ENCODE data around the gene EEF1A2.

Gene EEF1A2

GRCh38 chr20:63503524-63503923 is 4.6 kb upstream of the EEF1A2 start:
- H3K4me3 ChIP-seq (replicated peaks; ENCODE audit: low read depth, low read length) = no peak overlapping the region
- no peak for DNase-seq (ENCODE audit: low read depth)
- no peak for TF ChIP-seq CTCF (IDR thresholded peaks at IDR 0.05; ENCODE audit: low read length, missing control alignments)

GRCh38 chr20:63502671-63503172 is 3.8 kb upstream of the EEF1A2 start:
- TF ChIP-seq CTCF (IDR thresholded peaks at IDR 0.05; ENCODE audit: low read length, missing control alignments) = no peak
- no peak for DNase-seq (ENCODE audit: low read depth)

DNA sequence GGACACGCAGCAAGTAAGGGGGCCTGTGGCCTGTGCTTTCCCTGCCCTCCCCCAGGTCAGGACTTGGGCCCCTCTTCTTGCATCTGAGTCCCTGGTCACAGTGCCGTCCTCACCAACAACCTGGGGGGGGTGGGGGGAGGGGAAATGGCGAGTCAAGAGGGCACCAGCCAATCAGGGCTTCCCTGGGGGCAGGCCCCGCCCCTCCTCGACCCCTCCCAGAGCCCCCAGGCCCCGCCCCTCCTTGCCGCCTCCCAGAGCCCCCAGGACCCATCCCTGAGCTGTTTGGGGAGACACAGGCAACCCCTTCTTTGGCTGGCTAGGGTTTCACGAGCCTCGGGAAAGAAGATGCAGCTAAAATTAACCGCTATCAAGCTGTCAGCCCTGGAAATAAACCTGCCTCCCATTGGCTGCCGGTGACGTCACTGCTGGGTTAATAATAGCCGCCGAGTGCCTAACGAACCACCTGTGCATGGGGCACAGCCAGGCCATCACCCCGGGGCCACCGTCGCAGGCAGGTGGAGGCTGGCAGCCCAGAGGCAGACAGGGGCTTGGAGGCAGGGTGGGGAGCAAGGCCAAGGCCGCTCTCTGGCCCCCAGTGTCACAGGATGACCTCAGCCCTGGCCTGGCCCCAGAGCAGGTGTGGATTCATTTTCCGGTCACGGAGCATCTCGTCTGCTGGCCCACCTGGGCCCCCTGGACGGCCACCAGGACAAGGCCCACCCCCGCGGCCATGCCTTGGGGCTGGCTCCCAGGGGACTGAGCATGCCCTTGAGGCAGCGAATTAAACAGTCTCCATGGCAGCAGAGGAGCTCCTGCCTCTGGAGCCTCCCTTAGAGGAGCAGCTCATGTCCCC is 3.2 kb upstream of the EEF1A2 start:
- no peak overlapping the region for H3K4me3 ChIP-seq (replicated peaks; ENCODE audit: low read depth, low read length)
- DNase-seq (ENCODE audit: low read depth) = no peak
- TF ChIP-seq CTCF (IDR thresholded peaks at IDR 0.05; ENCODE audit: low read length, missing control alignments) = no peak

More at GRCh38 chr20:63502671-63503172, 3.8 kb upstream of the EEF1A2 start:
- no peak overlapping the region for H3K4me3 ChIP-seq (replicated peaks; ENCODE audit: low read depth, low read length)

DNA sequence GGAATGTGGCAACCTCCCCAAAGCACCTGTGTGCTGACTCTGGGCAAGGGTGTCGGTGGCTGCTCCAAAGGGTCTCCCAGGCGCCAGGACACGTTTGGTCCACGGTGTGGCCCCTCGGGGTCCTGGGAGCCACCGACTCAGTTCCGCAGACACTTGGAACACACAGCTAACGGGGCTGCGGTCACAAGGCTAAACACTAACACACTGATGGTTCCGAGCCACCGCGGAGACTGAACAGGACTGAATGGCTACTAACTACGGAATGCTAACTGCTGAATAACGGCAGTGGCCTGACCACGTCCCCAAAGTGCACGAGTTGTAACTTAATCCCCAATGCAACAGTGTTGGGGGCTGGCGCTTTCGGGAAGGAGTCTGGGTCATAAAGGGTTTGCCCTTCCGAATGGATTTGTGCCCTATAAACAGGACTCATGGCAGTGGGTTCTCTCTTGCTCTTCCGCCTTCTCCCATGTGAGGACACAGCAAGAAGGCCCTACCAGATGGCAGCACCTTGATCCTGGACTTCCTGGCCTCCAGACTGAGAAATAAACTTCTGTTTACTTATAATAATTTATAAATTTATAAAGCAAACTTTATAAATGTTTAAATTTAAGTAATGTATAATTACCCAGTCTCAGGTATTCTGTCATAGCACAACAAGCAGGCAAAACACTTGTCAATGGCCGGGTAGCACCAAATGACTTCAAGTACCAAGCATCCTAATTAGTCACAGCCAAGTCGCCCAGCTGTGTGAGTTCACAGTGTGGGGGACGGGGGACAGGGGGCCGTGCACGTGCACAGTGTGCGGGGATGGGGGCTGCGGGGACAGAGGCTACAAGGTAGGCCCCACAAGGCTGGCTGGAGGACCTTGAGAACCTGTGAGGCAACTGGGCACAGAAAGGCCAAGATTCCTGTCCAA is 2.3 kb upstream of the EEF1A2 start:
- no peak for DNase-seq (ENCODE audit: low read depth)
- no peak for TF ChIP-seq CTCF (IDR thresholded peaks at IDR 0.05; ENCODE audit: low read length, missing control alignments)
- no peak overlapping the region for H3K4me3 ChIP-seq (replicated peaks; ENCODE audit: low read depth, low read length)

- no peak for TF ChIP-seq CTCF (IDR thresholded peaks at IDR 0.05; ENCODE audit: low read length, missing control alignments)
- H3K4me3 ChIP-seq (replicated peaks; ENCODE audit: low read depth, low read length) = no peak overlapping the region
- DNase-seq (ENCODE audit: low read depth) = no peak
Measured at GRCh38 chr20:63500151-63500901, 1.4 kb upstream of the EEF1A2 start.

DNA sequence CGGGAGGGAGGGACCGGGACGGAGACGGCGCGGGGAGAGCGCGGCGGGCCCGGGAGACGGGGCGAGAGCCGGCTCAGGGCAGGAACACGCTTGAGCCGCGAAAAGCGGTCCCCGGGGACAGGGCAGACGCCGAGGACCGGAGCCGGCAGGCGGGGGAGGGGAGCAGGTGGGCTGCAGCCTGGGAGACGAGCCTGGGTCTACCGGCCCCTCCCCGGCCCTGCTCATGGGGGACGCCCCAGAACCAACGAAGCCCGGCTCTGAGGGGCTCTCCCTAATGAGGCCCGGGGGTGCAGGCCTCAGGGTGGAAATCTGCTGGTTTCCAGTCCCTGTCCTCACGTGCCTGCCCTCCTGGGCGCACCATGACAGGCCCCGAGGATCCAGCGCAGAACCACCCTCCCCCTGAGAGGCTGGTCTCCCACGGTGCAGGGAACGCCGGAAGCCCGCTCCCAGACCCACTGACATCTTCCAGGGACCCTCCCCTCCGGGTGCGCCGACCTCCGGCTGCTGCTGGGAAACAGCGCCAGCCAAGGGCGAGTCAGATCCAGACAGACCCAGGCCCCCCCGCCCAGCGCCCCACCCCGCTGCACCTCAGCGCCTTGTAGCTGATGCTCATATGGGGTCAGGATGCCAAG is 571 bp upstream of the EEF1A2 start:
- no peak overlapping the region for H3K4me3 ChIP-seq (replicated peaks; ENCODE audit: low read depth, low read length)
- TF ChIP-seq CTCF (IDR thresholded peaks at IDR 0.05; ENCODE audit: low read length, missing control alignments) = no peak
- no peak for DNase-seq (ENCODE audit: low read depth)
